Middle frontal gyrus (tissue), 1 donor: Measurements from ENCODE around the gene ANKH.
"Not testable (repeated sequence)": the region's sequence is repeated elsewhere in the genome, so short reads cannot be mapped to it uniquely, and the experiment has no call there.

ENCODE experiments used
- DNase-seq: peaks from one replicate; pipeline ENCODE4 v3.0.0-alpha.2; 2015; ENCODE audit warnings: low spot score; ENCODE audit errors: extremely low spot score

Gene ANKH

DNA sequence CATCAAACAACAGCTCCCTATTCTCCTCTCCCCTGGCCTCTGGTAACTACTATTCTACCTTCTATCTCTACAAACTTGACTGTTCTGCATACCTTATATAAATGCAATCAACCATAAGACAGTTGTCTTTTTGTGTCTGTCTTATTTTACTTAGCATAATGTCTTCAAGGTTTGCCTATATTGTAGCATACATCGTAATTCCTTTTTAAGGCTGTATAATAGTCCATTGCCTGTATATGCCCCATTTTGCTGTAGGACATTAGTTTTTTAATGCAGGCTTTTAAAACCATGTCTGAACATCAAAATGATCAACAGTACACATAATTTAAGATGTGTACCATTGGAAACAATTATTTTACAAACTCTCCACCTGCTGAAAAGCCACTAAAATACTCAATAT is 12.4 kb downstream of the ANKH start:
- DNase-seq: no peak

DNA sequence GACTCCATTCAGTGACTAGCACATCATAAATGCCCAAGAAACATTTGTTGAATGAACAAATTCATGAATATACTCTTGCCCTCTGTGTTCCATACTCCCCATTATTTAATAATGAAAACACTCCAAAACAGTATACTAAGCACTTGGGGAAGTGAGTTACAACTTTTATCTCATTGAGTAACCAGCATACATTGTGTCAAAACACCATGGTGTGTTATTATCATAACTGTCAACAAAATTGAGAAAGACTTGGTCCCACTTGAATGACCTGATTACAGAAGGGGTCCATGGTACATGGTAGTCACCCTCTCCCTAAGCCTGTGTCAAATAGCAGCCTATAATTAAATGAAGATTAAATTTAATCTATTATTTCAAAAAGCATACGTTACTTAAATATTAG is 16.2 kb downstream of the ANKH start:
- no peak for DNase-seq

- DNase-seq: no peak
Measured at GRCh38 chr5:14854799-14855198, 16.8 kb downstream of the ANKH start.

- no peak for DNase-seq
Measured at GRCh38 chr5:14853685-14854084, 17.9 kb downstream of the ANKH start.

DNA sequence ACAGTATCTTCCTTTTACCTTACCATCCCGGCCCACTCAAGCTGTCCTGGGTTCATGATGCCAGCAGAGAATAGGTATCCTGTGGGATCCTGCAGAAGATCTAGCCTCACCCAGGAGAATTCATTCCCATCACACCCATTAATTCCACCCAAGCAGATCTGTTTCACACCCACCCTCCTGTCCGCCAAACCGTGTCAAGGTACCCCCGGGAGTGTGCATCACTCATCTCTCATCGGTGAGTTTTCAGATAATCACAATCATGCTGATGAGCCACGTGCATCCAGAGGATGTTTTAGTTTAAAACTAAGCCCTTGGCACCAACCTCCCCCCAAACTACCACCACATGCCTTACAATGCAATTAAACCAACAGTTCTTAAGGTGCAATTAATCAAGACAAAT is 18.8 kb downstream of the ANKH start:
- DNase-seq: no peak

DNA sequence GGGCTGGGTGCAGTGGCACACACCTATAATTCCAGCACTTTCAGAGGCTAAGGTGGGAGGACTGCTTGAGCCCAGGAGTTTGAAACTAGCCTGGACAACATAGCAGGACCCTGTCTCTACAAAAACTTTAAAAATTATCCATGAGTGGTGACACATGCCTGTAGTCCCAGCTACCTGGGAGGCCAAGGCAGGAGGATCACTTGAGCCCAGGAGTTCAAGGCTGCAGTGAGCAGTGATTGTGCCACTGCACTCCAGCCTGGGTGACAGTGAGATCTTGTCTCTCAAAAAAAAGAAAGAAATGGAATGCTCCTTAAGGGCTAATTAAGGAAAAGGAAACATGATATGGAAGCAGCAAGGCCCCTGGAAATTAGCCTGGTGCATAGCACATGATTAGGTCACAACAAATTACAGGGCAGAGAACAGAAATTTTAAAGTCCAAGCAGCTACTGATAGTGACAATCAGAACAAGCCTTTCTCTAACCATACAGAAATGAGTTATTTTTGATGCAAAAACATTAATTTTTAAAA is 19.5 kb downstream of the ANKH start:
- DNase-seq: no peak

DNA sequence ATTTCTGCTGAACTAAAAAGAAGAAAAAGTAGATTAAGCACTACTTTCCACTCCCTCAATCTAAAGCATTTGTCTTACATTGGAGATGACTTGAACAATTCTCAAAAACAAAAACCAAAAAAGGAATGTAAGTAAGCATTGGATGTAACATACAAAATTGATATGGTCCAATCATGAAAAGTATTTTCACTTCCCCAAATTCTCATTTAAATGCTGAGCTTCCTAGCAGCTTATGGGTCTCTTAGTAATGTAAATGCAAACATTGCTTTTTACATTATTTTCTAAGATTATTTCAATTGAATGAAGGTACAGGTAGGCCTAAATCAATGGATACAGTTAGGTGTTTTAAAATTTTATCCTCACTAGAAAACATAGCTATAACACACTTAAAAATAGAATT is 20.0 kb downstream of the ANKH start:
- DNase-seq: no peak

- DNase-seq: no peak
Measured at GRCh38 chr5:14851050-14851419, 20.5 kb downstream of the ANKH start.

GRCh38 chr5:14850419-14851049 is 21.0 kb downstream of the ANKH start:
- no peak for DNase-seq

- no peak for DNase-seq
Measured at GRCh38 chr5:14849516-14850294, 21.9 kb downstream of the ANKH start.

- not testable (repeated sequence) for DNase-seq
Measured at GRCh38 chr5:14848942-14849341, 22.6 kb downstream of the ANKH start.

DNA sequence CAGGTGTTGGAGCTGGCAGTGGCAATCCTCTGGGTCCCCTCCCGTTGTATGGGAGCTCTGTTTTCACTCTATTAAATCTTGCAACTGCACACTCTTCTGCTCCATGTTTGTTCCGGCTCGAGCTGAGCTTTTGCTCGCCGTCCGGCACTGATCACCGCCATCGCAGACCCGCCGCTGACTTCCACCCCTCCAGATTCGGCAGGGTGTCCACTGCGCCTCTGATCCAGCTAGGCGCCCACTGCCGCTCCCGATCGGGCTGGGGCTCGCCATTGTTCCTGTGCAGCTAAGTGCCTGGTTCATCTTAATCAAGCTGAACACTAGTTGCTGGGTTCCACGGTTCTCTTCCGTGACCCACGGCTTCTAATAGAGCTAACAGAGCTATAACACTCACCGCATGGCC is 23.2 kb downstream of the ANKH start:
- no peak for DNase-seq

DNA sequence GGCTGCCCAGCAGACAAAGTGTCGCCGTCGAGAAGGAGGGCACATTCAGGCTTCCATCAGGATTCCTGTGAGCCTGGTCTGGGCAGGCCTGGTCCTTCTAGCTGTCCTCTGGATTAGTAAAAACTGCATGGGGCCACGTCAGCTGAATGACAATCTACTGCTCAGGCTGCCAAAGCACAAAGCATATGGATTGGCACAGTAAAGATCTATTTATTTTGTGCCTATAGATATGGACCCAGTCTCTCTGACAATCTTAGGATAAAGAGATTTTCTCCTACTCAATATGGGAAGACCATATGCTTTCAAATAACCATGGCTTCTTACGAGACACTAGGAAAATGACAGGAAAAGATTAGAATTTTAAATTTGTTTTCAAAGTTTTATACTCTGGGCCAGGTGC is 24.1 kb downstream of the ANKH start:
- DNase-seq: no peak

- DNase-seq: no peak
Measured at GRCh38 chr5:14842117-14842516, 29.5 kb downstream of the ANKH start.

DNA sequence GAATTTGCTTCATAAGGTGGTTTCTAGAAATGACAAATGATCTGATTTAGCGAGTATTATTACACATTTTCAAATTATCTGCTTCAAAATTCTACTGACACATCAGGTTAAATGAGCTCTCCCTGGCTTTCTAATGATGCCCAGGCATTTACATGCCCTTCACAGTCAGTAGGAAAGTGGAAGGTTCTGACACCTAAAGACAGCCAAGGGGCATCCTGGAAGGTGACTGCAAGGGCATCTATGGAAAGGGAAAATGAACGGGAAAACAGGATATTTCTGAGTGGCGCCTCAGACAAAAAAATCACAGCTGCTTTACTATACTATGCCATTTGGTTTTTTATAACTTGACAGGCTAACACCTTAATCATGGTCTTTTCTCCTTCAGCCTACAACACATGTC is 31.0 kb downstream of the ANKH start:
- DNase-seq: no peak

GRCh38 chr5:14838396-14839319 is 32.9 kb downstream of the ANKH start:
- DNase-seq: no peak

DNA sequence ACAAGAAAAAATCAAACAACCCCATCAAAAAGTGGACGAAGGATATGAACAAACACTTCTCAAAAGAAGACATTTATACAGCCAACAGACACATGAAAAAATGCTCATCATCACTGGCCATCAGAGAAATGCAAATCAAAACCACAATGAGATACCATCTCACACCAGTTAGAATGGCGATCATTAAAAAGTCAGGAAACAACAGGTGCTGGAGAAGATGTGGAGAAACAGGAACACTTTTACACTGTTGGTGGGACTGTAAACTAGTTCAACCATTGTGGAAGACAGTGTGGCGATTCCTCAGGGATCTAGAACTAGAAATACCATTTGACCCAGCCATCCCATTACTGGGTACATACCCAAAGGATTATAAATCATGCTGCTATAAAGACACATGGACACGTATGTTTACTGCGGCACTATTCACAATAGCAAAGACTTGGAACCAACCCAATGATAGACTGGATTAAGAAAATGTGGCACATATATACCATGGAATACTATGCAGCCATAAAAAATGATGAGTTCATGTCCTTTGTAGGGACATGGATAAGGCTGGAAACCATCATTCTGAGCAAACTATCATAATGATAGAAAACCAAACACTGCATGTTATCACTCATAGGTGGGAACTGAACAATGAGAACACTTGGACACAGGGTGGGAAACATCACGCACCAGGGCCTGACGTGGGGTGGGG is 34.0 kb downstream of the ANKH start:
- not testable (repeated sequence) for DNase-seq

GRCh38 chr5:14834584-14835550 is 36.7 kb downstream of the ANKH start:
- no peak for DNase-seq

DNA sequence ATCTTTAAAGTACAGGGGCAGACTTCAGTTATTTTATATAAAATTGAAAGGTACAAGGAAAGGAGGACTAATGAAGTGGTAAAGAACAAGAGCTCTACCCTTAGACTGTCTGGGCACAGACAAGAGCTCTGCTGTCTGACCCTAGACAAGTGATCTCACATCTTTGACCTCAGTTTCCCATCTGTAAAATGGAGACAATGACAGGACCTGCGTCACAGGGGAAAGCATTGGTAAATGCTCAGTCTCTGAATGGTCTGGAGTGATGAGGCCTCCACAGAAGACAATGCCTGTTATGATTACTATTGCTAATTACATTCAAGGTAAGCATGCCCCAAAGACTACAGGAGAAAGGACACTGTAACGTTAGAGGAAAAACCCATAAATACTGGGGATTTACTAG is 37.5 kb downstream of the ANKH start:
- no peak for DNase-seq

- DNase-seq: no peak
Measured at GRCh38 chr5:14831006-14831338, 40.6 kb downstream of the ANKH start.
